ENCODE results near the gene PLCB4. TPM values are rescaled to one million over a fixed set of nuclear protein-coding genes. Genes with fewer than 3 reads are reported as not detected.

The PLCB4 gene
- total and polyA plus RNA-seq, 2 donors (not counting 1 experiment from before 2014, with no cell fraction given) = 7.3 to 13.7 TPM

GRCh38 chr20:9062066-9062465, 6.8 kb upstream of the PLCB4 start:
- no peaks in the 10 kb centered on the region for H3K36me3 ChIP-seq (ENCODE audit: control insufficient read depth, insufficient read depth, low read length)
- no peak overlapping the region for H2AFZ ChIP-seq (ENCODE audit: low read length)
- no peaks in the 10 kb centered on the region for H3K9me3 ChIP-seq (ENCODE audit: control insufficient read depth, insufficient read depth, low read depth, low read length)
- H3K79me2 ChIP-seq (ENCODE audit: control insufficient read depth, insufficient read depth, low read length) = no peaks in the 10 kb centered on the region
- H3K4me1 ChIP-seq (ENCODE audit: control insufficient read depth, extremely low read depth, insufficient read depth, low read length) = peaks cover 5% of the 10 kb centered on the region
- no peak for DNase-seq (ENCODE audit: low read depth in 2 of 2)
- H3K4me2 ChIP-seq (ENCODE audit: extremely low read depth, insufficient read depth, low read length) = no peak overlapping the region
- H4K20me1 ChIP-seq (ENCODE audit: control insufficient read depth, extremely low read depth, insufficient read depth, low read length) = no peaks in the 10 kb centered on the region
- TF ChIP-seq EZH2 (IDR thresholded peaks at IDR 0.05; ENCODE audit: low read length, missing control alignments) (no peak), CTCF (conservative IDR thresholded peaks at IDR 0.05 in 1 of 2, IDR thresholded peaks at IDR 0.05 in 1 of 2; ENCODE audit: low read depth in 1 of 2, low read length in 2 of 2) (no peak)
- H3K4me3 ChIP-seq (replicated peaks in 1 of 4; ENCODE audit: control extremely low read depth in 1 of 4, insufficient read depth in 1 of 4, low read depth in 3 of 4, low read length in 4 of 4) = no peak overlapping the region
- H3K27me3 ChIP-seq (ENCODE audit: control insufficient read depth, insufficient read depth, low read length) = no peaks in the 10 kb centered on the region
- no peak overlapping the region for H3K9ac ChIP-seq (ENCODE audit: insufficient read depth, low read length)
- H3K27ac ChIP-seq (ENCODE audit: insufficient read depth, low read length) = no peak overlapping the region

- Histone ChIP-seq H3K79me2 (ENCODE audit: control insufficient read depth, insufficient read depth, low read length) (peaks cover 8% of the 10 kb centered on the region), H3K4me2 (ENCODE audit: extremely low read depth, insufficient read depth, low read length) (no peak overlapping the region), H3K36me3 (ENCODE audit: control insufficient read depth, insufficient read depth, low read length) (no peaks in the 10 kb centered on the region), H3K9ac (ENCODE audit: insufficient read depth, low read length) (no peak overlapping the region), H4K20me1 (ENCODE audit: control insufficient read depth, extremely low read depth, insufficient read depth, low read length) (no peaks in the 10 kb centered on the region), H3K27me3 (ENCODE audit: control insufficient read depth, insufficient read depth, low read length) (no peaks in the 10 kb centered on the region), H3K27ac (ENCODE audit: insufficient read depth, low read length) (no peak overlapping the region), H3K4me3 (replicated peaks in 1 of 4; ENCODE audit: control extremely low read depth in 1 of 4, insufficient read depth in 1 of 4, low read depth in 3 of 4, low read length in 4 of 4) (no peak overlapping the region), H3K4me1 (ENCODE audit: control insufficient read depth, extremely low read depth, insufficient read depth, low read length) (peaks cover 4% of the 10 kb centered on the region), H3K9me3 (ENCODE audit: control insufficient read depth, insufficient read depth, low read depth, low read length) (no peaks in the 10 kb centered on the region), H2AFZ (ENCODE audit: low read length) (no peak overlapping the region)
- TF ChIP-seq CTCF (conservative IDR thresholded peaks at IDR 0.05 in 1 of 2, IDR thresholded peaks at IDR 0.05 in 1 of 2; ENCODE audit: low read depth in 1 of 2, low read length in 2 of 2) = no peak
- no peak for TF ChIP-seq EZH2 (IDR thresholded peaks at IDR 0.05; ENCODE audit: low read length, missing control alignments)
- DNase-seq (ENCODE audit: low read depth in 2 of 2) = no peak
Measured at GRCh38 chr20:9066191-9066590, 2.7 kb upstream of the PLCB4 start.

- H3K79me2 ChIP-seq (ENCODE audit: control insufficient read depth, insufficient read depth, low read length) = peaks cover 10% of the 10 kb centered on the region
- no peaks in the 10 kb centered on the region for H4K20me1 ChIP-seq (ENCODE audit: control insufficient read depth, extremely low read depth, insufficient read depth, low read length)
- H3K9ac ChIP-seq (ENCODE audit: insufficient read depth, low read length) = peak overlapping the region; percentile 57
- peaks cover 6% of the 10 kb centered on the region for H3K4me1 ChIP-seq (ENCODE audit: control insufficient read depth, extremely low read depth, insufficient read depth, low read length)
- TF ChIP-seq CTCF (conservative IDR thresholded peaks at IDR 0.05 in 1 of 2, IDR thresholded peaks at IDR 0.05 in 1 of 2; ENCODE audit: low read depth in 1 of 2, low read length in 2 of 2) (no peak), EZH2 (IDR thresholded peaks at IDR 0.05; ENCODE audit: low read length, missing control alignments) (no peak)
- peak in 1 of 2 donors; percentile 56 for DNase-seq (ENCODE audit: low read depth in 2 of 2)
- H3K9me3 ChIP-seq (ENCODE audit: control insufficient read depth, insufficient read depth, low read depth, low read length) = no peaks in the 10 kb centered on the region
- peak overlapping the region; percentile 26 for H3K27ac ChIP-seq (ENCODE audit: insufficient read depth, low read length)
- peak overlapping the region; percentile 90 for H3K4me2 ChIP-seq (ENCODE audit: extremely low read depth, insufficient read depth, low read length)
- H3K27me3 ChIP-seq (ENCODE audit: control insufficient read depth, insufficient read depth, low read length) = no peaks in the 10 kb centered on the region
- no peaks in the 10 kb centered on the region for H3K36me3 ChIP-seq (ENCODE audit: control insufficient read depth, insufficient read depth, low read length)
- peak overlapping the region; percentile 57 to 86 (median 76) for H3K4me3 ChIP-seq (replicated peaks in 1 of 4; ENCODE audit: control extremely low read depth in 1 of 4, insufficient read depth in 1 of 4, low read depth in 3 of 4, low read length in 4 of 4)
- peak overlapping the region; percentile 92 for H2AFZ ChIP-seq (ENCODE audit: low read length)
Measured at GRCh38 chr20:9068233-9068801, 570 bp upstream of the PLCB4 start.

Data from fibroblast of lung (primary cell).